GM21723 (cell line): ENCODE results near the gene EXOC4.

ENCODE experiments used
- ATAC-seq: cut with Tn5 transposase; IDR thresholded peaks from one replicate; pipeline ENCODE4 v1.9.1; 2021; ENCODE audit warnings: mild to moderate bottlenecking, moderate library complexity; ENCODE audit not compliant: unreplicated experiment

The EXOC4 gene

GRCh38 chr7:133419041-133419440 lies 166.2 kb downstream of the EXOC4 start:
- no peak for ATAC-seq

GRCh38 chr7:133423618-133424017 lies 170.7 kb downstream of the EXOC4 start:
- no peak for ATAC-seq

GRCh38 chr7:133428326-133428725 lies 175.4 kb downstream of the EXOC4 start:
- ATAC-seq: no peak

GRCh38 chr7:133428876-133429275 lies 176.0 kb downstream of the EXOC4 start:
- no peak for ATAC-seq

GRCh38 chr7:133429371-133429770 lies 176.5 kb downstream of the EXOC4 start:
- ATAC-seq: no peak

- no peak for ATAC-seq
These were observed 178.4 kb downstream of the EXOC4 start for GRCh38 chr7:133431134-133431724.

GRCh38 chr7:133433165-133433812 lies 180.4 kb downstream of the EXOC4 start:
- ATAC-seq: no peak

GRCh38 chr7:133434246-133434865 lies 181.5 kb downstream of the EXOC4 start:
- no peak for ATAC-seq

GRCh38 chr7:133436014-133436428 lies 183.1 kb downstream of the EXOC4 start:
- ATAC-seq: no peak

GRCh38 chr7:133437544-133437943 lies 184.7 kb downstream of the EXOC4 start:
- no peak for ATAC-seq

GRCh38 chr7:133442818-133443217 lies 189.9 kb downstream of the EXOC4 start:
- ATAC-seq: no peak

- no peak for ATAC-seq
These were observed 192.7 kb downstream of the EXOC4 start for GRCh38 chr7:133445617-133446016.

GRCh38 chr7:133448012-133448411 lies 195.1 kb downstream of the EXOC4 start:
- no peak for ATAC-seq

- no peak for ATAC-seq
These were observed 199.7 kb downstream of the EXOC4 start for GRCh38 chr7:133452577-133452976.

- no peak for ATAC-seq
These were observed 205.8 kb downstream of the EXOC4 start for GRCh38 chr7:133458688-133459087.

GRCh38 chr7:133461421-133461820 lies 208.5 kb downstream of the EXOC4 start:
- no peak for ATAC-seq

- no peak for ATAC-seq
These were observed 222.8 kb downstream of the EXOC4 start for GRCh38 chr7:133475655-133476054.

GRCh38 chr7:133477791-133478190 lies 224.9 kb downstream of the EXOC4 start:
- no peak for ATAC-seq

- no peak for ATAC-seq
These were observed 225.8 kb downstream of the EXOC4 start for GRCh38 chr7:133478591-133479135.

- ATAC-seq: no peak
These were observed 226.7 kb downstream of the EXOC4 start for GRCh38 chr7:133479456-133480065.

- ATAC-seq: no peak
These were observed 228.0 kb downstream of the EXOC4 start for GRCh38 chr7:133480868-133481267.

GRCh38 chr7:133481676-133482075 lies 228.8 kb downstream of the EXOC4 start:
- no peak for ATAC-seq
